Colonic mucosa (tissue), 4 donors: ENCODE data around the gene MARK1. TPM values are rescaled to one million over a fixed set of nuclear protein-coding genes. Genes with fewer than 3 reads are reported as not detected.

Source experiments
- DNase-seq: peaks from one replicate; pipeline ENCODE4 v3.0.0-alpha.2; 2020
- H3K27ac ChIP-seq: fragments of 200-600 bp; one replicate; pipeline ENCODE4 v1.8.0; 2021
- H3K27me3 ChIP-seq: fragments of 200-600 bp; one replicate; pipeline ENCODE4 v1.8.0; 2021
- H3K36me3 ChIP-seq: fragments of 200-600 bp; one replicate; pipeline ENCODE4 v1.8.0; 2021
- H3K4me1 ChIP-seq: fragments of 200-600 bp; one replicate; pipeline ENCODE4 v1.8.0; 2021; ENCODE audit warnings: mild to moderate bottlenecking
- H3K4me3 ChIP-seq: fragments of 200-600 bp; one replicate; pipeline ENCODE4 v1.8.0; 2021
- H3K9ac ChIP-seq, 2 donors: one replicate each; pipeline ENCODE4 v1.7.0; 2013; ENCODE audit warnings: control low read depth in 2 of 2, low read depth in 2 of 2, low read length in 2 of 2
- H3K9me3 ChIP-seq: fragments of 200-600 bp; one replicate; pipeline ENCODE4 v1.8.0; 2021
- intact Hi-C: fragments of 100-400 bp; cut with DNase I; formaldehyde crosslinking; loops from one replicate; pipeline ENCODE4 v1.14.1; 2022
- total RNA-seq, 2 donors: library from RNA; stranded (reverse); fragmentation: NEBNext Ultra II Directional in 1 of 2; extraction: Animal tissue kit (Norgen Biotek cat#: 25700) in 1 of 2; gene quantifications; one replicate each; pipeline ENCODE4 v1.2.1, GENCODE V29; 2021
- TF ChIP-seq, protein P1 (sequence below): fragments of 200-600 bp; IDR thresholded peaks from one replicate; pipeline ENCODE4 v1.8.0; 2022; ENCODE audit warnings: antibody characterized with exemption, mild to moderate bottlenecking
- donor health status: healthy.
- donor health status: DM: no; HTN: no; CAD: no.
- donor health status: DM: no; HTN: no; CAD: no.

Gene MARK1
- total RNA-seq, 2 donors from 2014 or later = 1.8 to 3.3 TPM

DNA sequence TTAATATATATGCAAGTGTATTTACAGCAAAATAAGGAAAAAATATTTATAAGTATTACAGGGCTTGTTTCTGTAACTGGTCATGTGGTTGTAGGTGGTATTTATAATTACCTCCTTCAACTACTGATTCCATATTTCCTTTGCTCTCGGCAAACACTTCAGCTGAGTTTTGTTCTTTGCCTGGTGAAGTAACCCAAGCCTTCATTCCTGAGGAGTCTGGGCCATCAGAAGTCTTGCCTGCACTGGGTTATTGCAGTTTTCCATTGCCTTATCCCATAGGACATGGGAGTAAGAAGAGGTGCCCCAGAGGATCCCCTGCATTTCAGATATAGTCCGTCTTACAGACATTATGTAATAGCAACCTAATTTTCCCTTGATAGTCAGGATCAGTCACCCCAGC lies 23.8 kb downstream of the MARK1 start:
- TF ChIP-seq, protein P1, sequence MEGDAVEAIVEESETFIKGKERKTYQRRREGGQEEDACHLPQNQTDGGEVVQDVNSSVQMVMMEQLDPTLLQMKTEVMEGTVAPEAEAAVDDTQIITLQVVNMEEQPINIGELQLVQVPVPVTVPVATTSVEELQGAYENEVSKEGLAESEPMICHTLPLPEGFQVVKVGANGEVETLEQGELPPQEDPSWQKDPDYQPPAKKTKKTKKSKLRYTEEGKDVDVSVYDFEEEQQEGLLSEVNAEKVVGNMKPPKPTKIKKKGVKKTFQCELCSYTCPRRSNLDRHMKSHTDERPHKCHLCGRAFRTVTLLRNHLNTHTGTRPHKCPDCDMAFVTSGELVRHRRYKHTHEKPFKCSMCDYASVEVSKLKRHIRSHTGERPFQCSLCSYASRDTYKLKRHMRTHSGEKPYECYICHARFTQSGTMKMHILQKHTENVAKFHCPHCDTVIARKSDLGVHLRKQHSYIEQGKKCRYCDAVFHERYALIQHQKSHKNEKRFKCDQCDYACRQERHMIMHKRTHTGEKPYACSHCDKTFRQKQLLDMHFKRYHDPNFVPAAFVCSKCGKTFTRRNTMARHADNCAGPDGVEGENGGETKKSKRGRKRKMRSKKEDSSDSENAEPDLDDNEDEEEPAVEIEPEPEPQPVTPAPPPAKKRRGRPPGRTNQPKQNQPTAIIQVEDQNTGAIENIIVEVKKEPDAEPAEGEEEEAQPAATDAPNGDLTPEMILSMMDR = no peak
- intact Hi-C loops = no loop called here
- no peak for DNase-seq

DNA sequence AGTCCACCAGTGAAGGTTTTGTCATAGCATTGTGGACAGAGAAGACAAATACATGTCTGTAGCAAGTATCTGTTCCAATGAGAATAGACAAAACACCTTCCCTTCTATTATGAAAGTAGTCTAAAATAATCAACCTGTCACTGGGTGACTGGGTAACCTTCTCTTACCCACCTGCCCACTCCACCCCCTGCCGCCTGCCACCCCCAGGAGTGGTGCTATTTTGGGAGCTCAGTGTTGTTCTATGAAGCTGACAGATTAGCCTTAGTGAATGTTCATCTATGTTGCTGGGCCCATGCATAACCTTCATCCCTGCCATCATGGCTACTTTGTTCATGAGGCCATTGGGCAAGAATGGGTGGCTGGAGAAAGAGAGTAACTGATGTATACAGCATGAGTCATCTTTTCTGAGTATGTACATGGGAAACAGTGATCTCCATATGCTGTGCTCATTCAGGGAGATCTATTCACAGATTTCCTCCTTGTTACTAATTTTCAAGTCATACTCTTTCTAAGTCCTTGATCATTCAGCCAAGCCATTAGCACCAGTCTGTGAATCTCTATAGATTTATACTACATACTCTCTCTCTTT lies 24.8 kb downstream of the MARK1 start:
- intact Hi-C loops = no loop called here
- Histone ChIP-seq H3K36me3 (no peaks in the 10 kb centered on the region), H3K9me3 (no peaks in the 10 kb centered on the region), H3K4me3 (no peak overlapping the region), H3K27me3 (no peaks in the 10 kb centered on the region), H3K4me1 (no peaks in the 10 kb centered on the region), H3K9ac (no peak overlapping the region), H3K27ac (no peak overlapping the region)
- DNase-seq = no peak
- TF ChIP-seq, protein P1 = no peak

More for the DNA sequence above, 23.8 kb downstream of the MARK1 start:
- Histone ChIP-seq H3K27me3 (no peaks in the 10 kb centered on the region), H3K36me3 (no peaks in the 10 kb centered on the region), H3K9ac (no peak overlapping the region), H3K4me1 (no peaks in the 10 kb centered on the region), H3K4me3 (no peak overlapping the region), H3K27ac (no peak overlapping the region), H3K9me3 (no peaks in the 10 kb centered on the region)

DNA sequence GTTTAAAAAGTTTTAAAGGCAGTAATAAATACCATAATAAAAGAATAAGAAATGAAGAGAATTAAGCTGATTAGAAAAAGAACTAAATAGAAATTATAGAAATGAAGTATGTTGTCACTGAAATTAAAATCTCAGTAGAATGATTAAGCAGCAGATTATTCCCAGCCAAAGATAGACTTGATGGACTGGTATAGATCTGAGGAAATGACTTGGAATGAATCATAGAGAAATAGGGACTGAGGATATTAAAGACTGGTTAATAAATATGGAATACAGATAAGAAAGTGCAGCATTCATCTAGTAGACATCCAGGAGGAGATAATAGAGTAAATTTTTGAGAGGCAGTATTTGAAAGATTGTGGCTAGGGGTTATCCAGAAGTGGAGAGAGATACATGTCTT lies 28.7 kb downstream of the MARK1 start:
- H3K9ac ChIP-seq = no peak overlapping the region
- DNase-seq = no peak
- no peak overlapping the region for H3K27ac ChIP-seq
- H3K4me1 ChIP-seq = no peaks in the 10 kb centered on the region
- TF ChIP-seq, protein P1 = no peak
- intact Hi-C loops = no loop called here
- no peak overlapping the region for H3K4me3 ChIP-seq
- H3K9me3 ChIP-seq = no peaks in the 10 kb centered on the region
- no peaks in the 10 kb centered on the region for H3K36me3 ChIP-seq
- no peaks in the 10 kb centered on the region for H3K27me3 ChIP-seq

DNA sequence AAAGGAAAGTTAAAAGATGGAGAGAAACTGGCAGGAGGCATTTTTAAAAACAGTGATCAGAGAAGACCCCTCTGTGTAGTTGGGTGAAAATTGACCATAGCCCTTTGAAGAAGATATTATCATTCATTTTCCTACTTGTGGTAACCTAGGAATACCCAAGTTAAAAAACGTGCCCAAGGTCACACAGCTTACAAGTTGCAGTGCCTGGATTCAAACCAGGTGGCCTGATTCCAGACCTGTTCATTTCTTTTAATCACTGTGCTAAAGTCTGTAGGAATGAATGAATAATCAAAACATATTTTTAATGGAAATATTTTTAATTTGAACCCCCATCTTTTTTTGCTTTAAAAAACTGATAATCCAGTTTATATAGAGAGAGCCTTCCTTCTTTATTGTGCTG lies 35.6 kb downstream of the MARK1 start:
- TF ChIP-seq, protein P1 = no peak
- intact Hi-C loops = no loop called here
- no peak overlapping the region for H3K27ac ChIP-seq
- no peak for DNase-seq
- H3K9me3 ChIP-seq = no peaks in the 10 kb centered on the region
- no peaks in the 10 kb centered on the region for H3K36me3 ChIP-seq
- H3K4me3 ChIP-seq = no peak overlapping the region
- no peaks in the 10 kb centered on the region for H3K27me3 ChIP-seq
- H3K9ac ChIP-seq = no peak overlapping the region
- no peaks in the 10 kb centered on the region for H3K4me1 ChIP-seq

DNA sequence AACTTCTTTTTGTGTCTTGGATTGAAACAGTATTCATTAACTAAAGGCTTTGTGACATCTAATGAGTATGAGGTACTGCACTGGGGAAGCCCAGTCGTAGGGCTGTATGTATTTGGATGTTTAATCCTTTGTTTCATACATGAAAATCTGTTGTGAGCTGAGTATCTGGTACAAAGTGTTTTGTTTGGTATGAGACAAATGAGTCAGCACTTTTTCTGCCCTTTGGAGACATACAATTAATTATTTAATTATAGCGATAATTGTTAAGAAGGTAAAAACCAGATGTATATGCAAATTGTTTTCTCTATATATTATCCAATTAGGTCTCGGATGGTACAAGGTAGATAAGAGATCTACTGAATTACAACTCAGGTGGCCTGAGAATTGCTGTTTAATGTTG lies 36.3 kb downstream of the MARK1 start:
- intact Hi-C loops = no loop called here
- Histone ChIP-seq H3K4me3 (no peak overlapping the region), H3K27ac (no peak overlapping the region), H3K9me3 (no peaks in the 10 kb centered on the region), H3K4me1 (no peaks in the 10 kb centered on the region), H3K36me3 (no peaks in the 10 kb centered on the region), H3K9ac (no peak overlapping the region), H3K27me3 (no peaks in the 10 kb centered on the region)
- DNase-seq = no peak
- TF ChIP-seq, protein P1 = no peak
